Measurements from ENCODE around the gene UGT1A9.

Gene UGT1A9

DNA sequence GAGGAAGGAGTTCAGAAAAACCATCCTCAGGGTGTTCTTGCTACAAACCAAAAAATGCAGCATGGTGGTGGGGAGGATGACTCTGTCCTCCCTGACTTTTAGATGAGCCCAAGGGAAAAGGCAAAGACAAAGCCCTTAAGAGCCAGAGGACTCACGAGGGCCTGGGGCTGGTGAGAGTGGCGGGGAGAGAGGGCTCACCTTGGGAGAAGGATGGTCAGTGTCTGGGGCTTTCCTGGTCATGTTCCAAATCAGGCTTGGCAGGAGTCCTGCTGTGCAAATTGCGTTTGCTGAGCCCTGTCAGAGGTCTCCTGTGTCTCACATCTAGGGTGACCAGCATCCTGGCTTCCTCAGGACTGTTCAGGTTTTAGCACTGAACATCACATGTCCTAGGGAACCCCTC, 93.1 kb downstream of the UGT1A9 start:
- no peak for DNase-seq

- no peak for DNase-seq
These were observed 94.7 kb downstream of the UGT1A9 start for GRCh38 chr2:233766416-233766815.

DNA sequence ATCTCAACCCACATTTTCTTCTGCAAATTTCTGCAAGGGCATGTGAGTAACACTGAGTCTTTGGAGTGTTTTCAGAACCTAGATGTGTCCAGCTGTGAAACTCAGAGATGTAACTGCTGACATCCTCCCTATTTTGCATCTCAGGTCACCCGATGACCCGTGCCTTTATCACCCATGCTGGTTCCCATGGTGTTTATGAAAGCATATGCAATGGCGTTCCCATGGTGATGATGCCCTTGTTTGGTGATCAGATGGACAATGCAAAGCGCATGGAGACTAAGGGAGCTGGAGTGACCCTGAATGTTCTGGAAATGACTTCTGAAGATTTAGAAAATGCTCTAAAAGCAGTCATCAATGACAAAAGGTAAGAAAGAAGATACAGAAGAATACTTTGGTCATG, 96.4 kb downstream of the UGT1A9 start:
- no peak for DNase-seq

DNA sequence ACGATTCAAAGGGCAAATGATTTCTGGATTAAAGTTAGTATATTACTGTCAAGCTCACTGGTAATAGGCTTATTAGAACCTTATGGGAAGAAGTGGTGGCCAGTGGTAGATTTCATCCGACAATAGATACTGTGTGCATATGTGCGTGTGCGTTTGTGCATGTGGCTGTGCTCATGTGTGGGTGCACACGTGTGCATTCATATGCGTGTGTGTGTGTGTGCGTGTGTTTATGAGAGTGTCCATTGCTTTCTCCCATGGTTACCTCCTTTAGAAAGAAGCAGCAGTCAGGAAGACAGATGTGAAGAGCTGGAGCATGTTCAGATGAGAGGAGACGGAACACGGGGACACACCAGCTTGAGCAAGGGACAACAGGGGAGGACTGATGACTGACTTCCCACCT, 97.6 kb downstream of the UGT1A9 start:
- DNase-seq: no peak

DNA sequence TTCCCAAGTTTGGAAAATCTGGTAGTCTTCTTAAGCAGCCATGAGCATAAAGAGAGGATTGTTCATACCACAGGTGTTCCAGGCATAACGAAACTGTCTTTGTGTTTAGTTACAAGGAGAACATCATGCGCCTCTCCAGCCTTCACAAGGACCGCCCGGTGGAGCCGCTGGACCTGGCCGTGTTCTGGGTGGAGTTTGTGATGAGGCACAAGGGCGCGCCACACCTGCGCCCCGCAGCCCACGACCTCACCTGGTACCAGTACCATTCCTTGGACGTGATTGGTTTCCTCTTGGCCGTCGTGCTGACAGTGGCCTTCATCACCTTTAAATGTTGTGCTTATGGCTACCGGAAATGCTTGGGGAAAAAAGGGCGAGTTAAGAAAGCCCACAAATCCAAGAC, 100.5 kb downstream of the UGT1A9 start:
- DNase-seq: no peak

- DNase-seq: no peak
These were observed 100.9 kb downstream of the UGT1A9 start for GRCh38 chr2:233772583-233772982.

GRCh38 chr2:233773854-233774253, 102.2 kb downstream of the UGT1A9 start:
- no peak for DNase-seq

DNA sequence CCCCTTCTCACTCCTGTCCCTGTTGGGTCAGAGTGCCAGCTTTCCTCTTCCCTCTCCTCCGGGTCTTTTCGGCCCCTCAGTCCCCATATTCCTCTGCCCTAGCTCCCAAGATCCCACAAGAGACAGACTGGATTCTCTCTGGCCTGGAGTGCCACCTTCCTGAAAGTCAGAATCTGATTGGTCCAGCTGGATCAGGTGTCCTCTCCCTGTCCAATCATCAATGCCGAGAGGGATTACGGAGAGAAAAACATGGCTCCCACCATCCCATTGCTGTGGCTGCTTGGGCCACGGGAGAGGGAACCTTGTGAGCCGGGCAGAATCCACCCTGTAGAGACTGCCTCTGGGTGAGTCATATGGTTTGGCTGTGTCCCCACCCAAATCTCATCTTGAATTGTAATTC, 103.7 kb downstream of the UGT1A9 start:
- DNase-seq: no peak

DNA sequence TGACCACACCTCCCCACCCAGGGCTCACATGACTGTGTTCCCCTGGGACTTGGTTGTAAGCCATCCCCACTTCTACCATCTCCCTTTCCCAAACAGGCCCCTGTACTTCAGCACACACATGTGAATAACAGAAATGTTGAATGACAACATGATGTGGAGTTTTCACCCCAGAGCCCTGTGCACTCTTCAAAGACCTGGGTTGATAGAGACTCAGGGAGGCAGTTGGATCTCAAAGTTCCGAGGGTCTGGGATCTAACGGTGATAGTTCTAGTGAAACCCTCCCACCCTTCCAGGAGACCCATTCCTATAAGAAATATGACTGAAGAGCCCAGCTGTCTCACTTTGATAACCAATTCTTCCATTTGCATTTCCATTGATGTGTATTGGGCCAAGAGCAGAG, 106.3 kb downstream of the UGT1A9 start, which contains the start of gene MROH2A:
MROH2A (plus strand) TSS at position 301 of the 400 bp plus-strand sequence. CDS start 1,029 bp downstream, outside the sequence.
- DNase-seq: no peak

DNA sequence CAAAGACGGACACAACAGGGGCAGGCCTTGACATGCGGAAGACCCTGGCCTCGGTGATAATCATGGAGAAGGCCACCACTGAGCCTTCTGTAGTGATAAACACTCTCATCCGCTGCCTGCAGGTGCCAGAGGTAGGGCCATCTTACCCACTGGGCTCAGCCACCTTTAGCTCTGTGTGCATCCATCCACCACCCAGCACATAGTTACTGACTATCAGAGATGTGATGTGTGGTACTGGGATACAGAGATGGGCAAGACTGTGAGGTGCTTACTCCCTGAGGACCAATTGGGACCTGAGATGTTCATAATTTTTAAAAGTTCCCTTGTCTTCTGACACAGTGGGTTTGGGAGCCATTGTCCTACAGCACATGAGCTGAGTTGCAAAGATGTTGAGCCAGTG, 108.0 kb downstream of the UGT1A9 start:
- no peak for DNase-seq

GRCh38 chr2:233780771-233781170, 109.1 kb downstream of the UGT1A9 start:
- DNase-seq: no peak

DNA sequence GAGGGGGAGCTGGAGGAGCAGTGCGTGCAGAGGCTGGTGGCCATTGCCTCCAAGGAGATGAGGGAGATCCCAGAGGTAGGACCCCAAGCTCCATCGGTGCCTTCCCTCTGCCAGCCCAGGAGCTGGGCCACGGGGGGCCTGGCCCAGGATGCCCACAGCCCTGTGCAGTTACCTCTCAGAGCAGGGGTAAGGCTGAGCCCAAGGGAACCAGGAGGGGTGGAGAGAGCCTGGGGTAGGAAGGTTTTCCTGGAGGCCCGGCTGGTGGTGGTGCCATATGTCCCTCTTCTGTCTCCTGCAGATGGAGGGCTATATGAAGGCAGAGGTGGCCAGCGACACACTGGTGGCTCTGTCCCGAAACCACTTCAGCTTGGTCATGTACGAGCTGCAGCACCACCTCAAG, 117.9 kb downstream of the UGT1A9 start:
- no peak for DNase-seq

GRCh38 chr2:233791151-233791882, 119.6 kb downstream of the UGT1A9 start:
- DNase-seq: no peak

DNA sequence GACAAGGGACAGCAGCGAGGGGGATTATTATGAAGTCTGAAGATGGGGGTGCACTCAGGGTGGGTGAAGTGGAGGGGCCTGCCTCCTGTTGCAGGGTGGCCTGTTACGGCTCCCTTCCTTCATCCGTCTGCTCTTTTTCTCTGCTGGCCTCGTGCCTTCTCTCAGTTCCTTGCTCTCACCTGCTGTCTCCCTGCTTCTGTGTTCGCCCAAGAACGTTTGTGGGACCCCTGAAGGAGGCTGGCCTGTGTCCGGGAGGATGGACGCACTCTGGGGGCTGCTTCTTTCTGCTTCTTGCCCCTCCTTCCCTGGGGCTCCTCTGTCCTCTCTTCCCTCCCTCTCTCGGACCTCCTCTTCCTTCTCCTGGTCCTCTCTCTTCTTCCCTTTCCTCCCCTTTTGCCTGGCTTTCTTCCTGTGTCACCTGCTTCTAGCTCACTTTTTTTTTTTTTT, 120.2 kb downstream of the UGT1A9 start:
- no peak for DNase-seq

GRCh38 chr2:233792720-233793119, 121.0 kb downstream of the UGT1A9 start:
- no peak for DNase-seq

DNA sequence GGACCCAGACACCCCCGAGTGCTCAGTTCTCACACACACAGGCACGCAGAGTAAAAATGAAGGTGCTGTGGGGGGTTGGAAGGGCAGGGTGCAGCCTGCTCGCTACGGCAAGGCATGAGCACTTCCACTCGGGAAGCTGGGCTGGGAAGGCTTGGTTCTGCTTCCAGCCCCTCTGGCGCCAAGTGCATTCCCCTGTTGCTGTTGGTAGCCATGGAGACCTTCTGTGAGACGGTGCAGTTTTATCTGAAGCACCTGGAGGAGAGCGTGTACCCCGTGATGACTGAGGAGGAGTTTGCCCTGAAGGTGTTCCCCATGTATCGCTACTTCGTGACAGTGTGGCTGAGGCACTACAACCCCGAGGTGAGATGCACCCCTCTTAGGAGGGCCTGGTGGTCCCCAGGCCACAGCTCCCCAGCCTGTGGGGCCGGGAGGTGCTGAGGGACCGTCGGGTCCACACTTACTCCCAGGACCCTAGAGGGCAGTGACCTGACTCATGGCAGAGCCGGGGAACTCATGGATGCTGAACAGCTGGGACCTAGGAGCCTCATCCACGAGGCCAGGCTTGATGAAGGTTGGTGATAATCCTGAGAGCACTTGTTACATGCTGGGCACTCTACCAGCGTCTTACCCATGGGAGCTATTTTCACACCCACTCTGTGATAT, 121.9 kb downstream of the UGT1A9 start:
- DNase-seq: no peak

DNA sequence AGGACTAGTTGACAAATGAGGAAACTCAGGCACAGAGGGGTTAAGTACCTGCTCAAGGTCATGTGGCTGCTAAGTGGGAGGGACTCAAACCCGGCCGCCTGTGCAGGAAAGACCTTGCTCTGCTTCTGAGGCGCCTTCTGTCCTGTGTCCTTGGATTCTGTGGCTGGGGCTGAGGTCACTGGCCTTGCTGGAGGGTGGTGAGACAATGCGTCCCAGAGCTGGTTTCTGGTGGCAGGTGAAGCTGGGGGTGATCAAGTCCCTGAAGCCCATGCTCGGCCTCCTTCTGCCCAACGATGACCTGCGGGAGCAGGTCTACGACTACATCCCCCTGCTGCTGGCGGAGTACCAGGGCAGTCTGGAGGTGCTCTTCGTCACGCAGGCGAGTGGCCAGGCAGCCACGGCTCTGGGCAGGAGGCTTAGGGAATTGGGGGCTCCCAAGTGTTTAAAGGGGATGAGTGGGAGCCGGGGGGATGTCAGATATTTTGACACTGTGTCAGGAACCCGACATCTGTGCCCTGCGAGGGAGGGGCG, 122.5 kb downstream of the UGT1A9 start:
- no peak for DNase-seq

- no peak for DNase-seq
These were observed 124.1 kb downstream of the UGT1A9 start for GRCh38 chr2:233795735-233796171.

GRCh38 chr2:233796254-233796653, 124.6 kb downstream of the UGT1A9 start:
- DNase-seq: no peak

DNA sequence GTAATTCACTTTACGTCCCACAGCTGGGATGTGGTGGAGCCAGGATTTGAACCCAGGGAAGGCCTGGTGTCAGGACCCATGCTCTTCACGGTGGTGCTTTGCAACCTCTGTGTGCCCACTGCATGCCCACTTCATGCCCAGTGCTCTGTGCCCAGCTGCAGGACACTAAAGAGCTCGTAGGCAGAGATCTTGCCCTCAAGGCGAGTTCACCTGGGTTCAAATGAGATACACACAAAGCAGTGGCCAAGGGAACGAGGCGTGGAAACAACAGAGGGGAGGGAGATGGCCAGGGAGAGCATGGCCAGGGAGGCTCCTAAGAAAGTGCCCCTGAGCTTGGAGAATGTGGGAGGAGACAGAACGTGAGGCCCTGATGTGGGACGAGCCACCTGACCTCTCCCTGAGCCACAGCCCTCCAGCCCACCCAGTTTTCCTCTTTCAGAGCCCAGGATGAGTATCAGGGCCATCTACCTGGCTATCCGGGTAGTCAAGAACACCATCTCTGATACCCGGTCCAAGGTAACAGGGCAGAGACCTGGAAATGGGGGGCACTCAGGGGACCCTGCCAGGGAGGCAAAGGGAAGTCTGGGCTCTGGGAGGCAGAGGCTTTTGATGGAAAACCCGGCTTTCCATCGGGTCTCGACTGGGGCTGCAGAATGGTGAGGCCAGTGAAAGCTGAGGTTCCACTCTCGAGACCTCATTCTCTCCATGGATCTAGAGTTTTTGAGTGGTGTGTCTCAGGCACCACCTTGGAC, 126.8 kb downstream of the UGT1A9 start:
- DNase-seq: no peak

- DNase-seq: no peak
These were observed 127.5 kb downstream of the UGT1A9 start for GRCh38 chr2:233799087-233799665.

DNA sequence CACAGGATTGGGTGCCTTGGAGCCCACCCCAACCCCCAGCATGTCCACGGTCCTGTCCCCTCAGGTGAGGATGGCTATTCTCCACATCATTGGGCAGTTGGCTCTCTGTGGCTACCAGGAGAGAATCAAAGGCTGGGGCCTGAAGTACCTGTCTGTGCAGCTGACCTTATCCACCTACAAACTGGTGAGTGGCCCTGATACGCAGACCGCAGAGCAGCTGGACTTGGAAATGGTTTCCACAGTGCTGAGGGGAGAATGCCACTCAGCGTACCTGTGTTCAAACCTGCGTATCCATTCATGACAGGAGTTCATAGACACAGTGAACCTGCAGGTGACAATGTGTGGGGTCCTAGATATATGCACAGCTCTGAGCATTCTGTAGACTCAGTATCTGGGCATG, 128.0 kb downstream of the UGT1A9 start:
- DNase-seq: no peak

GRCh38 chr2:233800208-233800607, 128.5 kb downstream of the UGT1A9 start:
- DNase-seq: no peak

Data from NCI-H1105 (cell line).